ENCODE measurements around the gene CA7.

The CA7 gene

GRCh38 chr16:66899310-66899944 is 55.2 kb downstream of the CA7 start:
- DNase-seq = no peak

GRCh38 chr16:66899945-66900710 is 55.9 kb downstream of the CA7 start:
- DNase-seq = no peak

- no peak for DNase-seq
These were observed 56.7 kb downstream of the CA7 start for GRCh38 chr16:66900721-66901441.

GRCh38 chr16:66901626-66902025 is 57.4 kb downstream of the CA7 start:
- DNase-seq = no peak

GRCh38 chr16:66902648-66903543 is 58.7 kb downstream of the CA7 start:
- DNase-seq = no peak

Measured in NCI-H446 treated with DMSO at 0.1 percent for 48 hours (cell line).